PC-3 (cell line): Measurements from ENCODE around the gene MAGI1. TPM values are rescaled to one million over a fixed set of nuclear protein-coding genes. Genes with fewer than 3 reads are reported as not detected.

Experiments
- ATAC-seq: fragments of 200-7000 bp; cut with Tn5 transposase; 2 replicates; pipeline ENCODE4 v1.9.1; 2020; ENCODE audit warnings: mild to moderate bottlenecking, moderate library complexity
- BruUV-seq: library from RNA; stranded (reverse); fragments of 400-500 nt; replicated peaks from 2 replicates; lab custom pipeline; 2021; lab: Mats Ljungman, UMichigan
- CTCF ChIA-PET: fragments of 300-600 bp; sonication (Branson Sonifier 250); formaldehyde crosslinking; loops from one replicate; lab custom pipeline; 2022; ENCODE audit warnings: antibody characterized with exemption; lab: Charles Lee
- POLR2A ChIA-PET: fragments of 300-600 bp; sonication (Branson Sonifier 250); formaldehyde crosslinking; loops from one replicate; lab custom pipeline; 2022; ENCODE audit warnings: antibody characterized with exemption; ENCODE audit not compliant: unreplicated experiment; lab: Charles Lee
- DNase-seq: peaks from one replicate; pipeline ENCODE4 v3.0.0-alpha.2; 2015
- H2AFZ ChIP-seq: fragments of 300-600 bp; sonication (generic); 2 replicates; pipeline ENCODE4 v1.6.0; 2016; ENCODE audit warnings: antibody characterized with exemption, low read length
- H3F3A ChIP-seq: fragments of 300-600 bp; sonication (generic); one replicate; pipeline ENCODE4 v1.6.0; 2017; ENCODE audit warnings: antibody characterized with exemption, low read length, control low read depth, mild to moderate bottlenecking; ENCODE audit not compliant: unreplicated experiment
- H3K27ac ChIP-seq: fragments of 300-600 bp; sonication (generic); 2 replicates; pipeline ENCODE4 v1.5.1; 2016; ENCODE audit warnings: mild to moderate bottlenecking, low read length
- H3K27me3 ChIP-seq: fragments of 300-600 bp; sonication (generic); 2 replicates; pipeline ENCODE4 v1.6.1; 2016; ENCODE audit warnings: low read length, mixed read lengths
- H3K36me3 ChIP-seq: fragments of 300-600 bp; sonication (generic); 2 replicates; pipeline ENCODE4 v1.6.1; 2016; ENCODE audit warnings: low read depth, mixed run types, low read length, mixed read lengths
- H3K4me1 ChIP-seq: fragments of 300-600 bp; sonication (generic); 2 replicates; pipeline ENCODE4 v1.5.1; 2016; ENCODE audit warnings: low read length; ENCODE audit not compliant: insufficient read depth
- H3K4me2 ChIP-seq: fragments of 300-600 bp; sonication (generic); 2 replicates; pipeline ENCODE4 v1.6.0; 2016; ENCODE audit warnings: low read length
- H3K4me3 ChIP-seq: fragments of 300-600 bp; sonication (generic); 2 replicates; pipeline ENCODE4 v1.5.1; 2016; ENCODE audit warnings: mild to moderate bottlenecking, low read length, mixed read lengths
- H3K79me2 ChIP-seq: fragments of 300-600 bp; sonication (generic); 2 replicates; pipeline ENCODE4 v1.6.1; 2017; ENCODE audit warnings: low read length, mixed read lengths
- H3K9ac ChIP-seq: fragments of 300-600 bp; sonication (generic); 2 replicates; pipeline ENCODE4 v1.6.0; 2016; ENCODE audit warnings: mild to moderate bottlenecking, low read length
- H3K9me2 ChIP-seq: fragments of 300-600 bp; sonication (generic); replicated peaks from 2 replicates; pipeline ENCODE4 v1.6.1; 2016; ENCODE audit warnings: mixed run types, low read length, mixed read lengths
- H3K9me3 ChIP-seq: fragments of 300-600 bp; sonication (generic); 2 replicates; pipeline ENCODE4 v1.6.1; 2016; ENCODE audit warnings: low read length, mixed read lengths
- H4K20me1 ChIP-seq: fragments of 300-600 bp; sonication (generic); 2 replicates; pipeline ENCODE4 v1.6.1; 2016; ENCODE audit warnings: low read length, mixed read lengths
- EZH2 ChIP-seq: fragments of 300-600 bp; sonication (generic); IDR thresholded peaks from one replicate; pipeline ENCODE4 v1.6.1; 2017; ENCODE audit warnings: antibody characterized with exemption, mild to moderate bottlenecking, low read length; ENCODE audit not compliant: unreplicated experiment
- EZH2phosphoT487 ChIP-seq: fragments of 300-600 bp; sonication (generic); IDR thresholded peaks from 2 replicates; pipeline ENCODE4 v1.6.1; 2018; ENCODE audit warnings: mild to moderate bottlenecking, antibody characterized with exemption, low read length, borderline replicate concordance
- intact Hi-C: fragments of 100-400 bp; cut with micrococcal nuclease; formaldehyde crosslinking; loops from 2 replicates; pipeline ENCODE4 v1.9.0; 2023
- total RNA-seq: library from RNA; depleted of rRNA; stranded (reverse); fragments of >200 nt; gene quantifications from 2 replicates; pipeline ENCODE4 v1.2.3, GENCODE V29; 2014
- TF ChIP-seq, protein P1 (sequence below): fragments of 300-600 bp; sonication (generic); conservative IDR thresholded peaks from 2 replicates; pipeline ENCODE4 v1.5.1; 2017; ENCODE audit warnings: antibody characterized with exemption, low read depth, mild to moderate bottlenecking, low read length

Gene MAGI1
- total RNA-seq, 1 experiment from 2014 or later: 8.9 TPM

DNA sequence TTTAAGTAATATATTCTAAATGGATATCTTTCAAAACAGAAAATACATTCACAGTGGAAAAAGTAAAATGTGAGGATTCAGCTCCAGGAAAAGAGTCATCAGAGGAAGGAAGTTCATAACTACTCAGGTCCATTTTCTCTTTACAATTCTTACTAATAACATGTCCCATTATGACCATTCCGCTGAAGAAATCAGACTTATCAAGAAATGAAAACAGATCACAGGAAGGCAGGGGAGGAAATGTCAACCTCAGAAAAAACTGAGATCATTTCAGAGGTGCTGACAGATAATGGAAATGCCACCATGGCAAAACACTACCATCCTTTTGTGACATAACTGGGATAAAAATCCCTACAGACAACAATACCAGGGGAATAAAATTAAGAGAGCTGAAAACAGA, 139.5 kb downstream of the MAGI1 start:
- no peaks in the 10 kb centered on the region for H3K27me3 ChIP-seq
- no peaks in the 10 kb centered on the region for H3K4me1 ChIP-seq
- H3K36me3 ChIP-seq: no peaks in the 10 kb centered on the region
- no peaks in the 10 kb centered on the region for H4K20me1 ChIP-seq
- CTCF ChIA-PET: no interaction called here
- no peak overlapping the region for H3K4me2 ChIP-seq
- no peaks in the 10 kb centered on the region for H3F3A ChIP-seq
- intact Hi-C loops: no loop called here
- H2AFZ ChIP-seq: no peak overlapping the region
- ATAC-seq: no peak
- no TSS peak for BruUV-seq
- no peaks in the 10 kb centered on the region for H3K9me3 ChIP-seq
- no peaks in the 10 kb centered on the region for H3K79me2 ChIP-seq
- H3K27ac ChIP-seq: no peak overlapping the region
- POLR2A ChIA-PET: no interaction called here
- H3K9me2 ChIP-seq: no peaks in the 10 kb centered on the region
- no peak overlapping the region for H3K4me3 ChIP-seq
- no peak for DNase-seq
- no peak overlapping the region for H3K9ac ChIP-seq
- TF ChIP-seq, protein P1, sequence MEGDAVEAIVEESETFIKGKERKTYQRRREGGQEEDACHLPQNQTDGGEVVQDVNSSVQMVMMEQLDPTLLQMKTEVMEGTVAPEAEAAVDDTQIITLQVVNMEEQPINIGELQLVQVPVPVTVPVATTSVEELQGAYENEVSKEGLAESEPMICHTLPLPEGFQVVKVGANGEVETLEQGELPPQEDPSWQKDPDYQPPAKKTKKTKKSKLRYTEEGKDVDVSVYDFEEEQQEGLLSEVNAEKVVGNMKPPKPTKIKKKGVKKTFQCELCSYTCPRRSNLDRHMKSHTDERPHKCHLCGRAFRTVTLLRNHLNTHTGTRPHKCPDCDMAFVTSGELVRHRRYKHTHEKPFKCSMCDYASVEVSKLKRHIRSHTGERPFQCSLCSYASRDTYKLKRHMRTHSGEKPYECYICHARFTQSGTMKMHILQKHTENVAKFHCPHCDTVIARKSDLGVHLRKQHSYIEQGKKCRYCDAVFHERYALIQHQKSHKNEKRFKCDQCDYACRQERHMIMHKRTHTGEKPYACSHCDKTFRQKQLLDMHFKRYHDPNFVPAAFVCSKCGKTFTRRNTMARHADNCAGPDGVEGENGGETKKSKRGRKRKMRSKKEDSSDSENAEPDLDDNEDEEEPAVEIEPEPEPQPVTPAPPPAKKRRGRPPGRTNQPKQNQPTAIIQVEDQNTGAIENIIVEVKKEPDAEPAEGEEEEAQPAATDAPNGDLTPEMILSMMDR: no peak
- TF ChIP-seq EZH2phosphoT487 (no peak), EZH2 (no peak)

DNA sequence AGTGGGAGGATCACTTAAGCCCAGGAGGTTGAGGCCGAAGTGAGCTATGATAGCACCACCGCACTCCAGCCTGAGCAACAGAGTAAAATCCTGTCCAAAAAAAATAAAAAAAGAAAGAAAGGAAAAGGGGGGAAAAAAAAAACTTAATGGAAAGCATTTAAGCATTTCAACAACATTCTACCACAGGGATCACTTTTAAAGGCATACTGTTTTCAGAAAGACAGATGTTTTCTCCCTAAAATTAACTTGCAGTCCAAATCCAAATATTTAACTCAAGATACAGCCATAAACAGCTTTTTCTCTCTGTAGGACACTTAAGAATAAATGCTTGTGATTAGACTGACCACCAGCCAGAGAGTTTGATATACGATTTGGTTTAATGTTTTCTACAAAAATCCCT, 141.0 kb downstream of the MAGI1 start:
- Histone ChIP-seq H3K79me2 (no peaks in the 10 kb centered on the region), H3K36me3 (no peaks in the 10 kb centered on the region), H3K4me3 (no peak overlapping the region), H3K9me3 (no peaks in the 10 kb centered on the region), H3K9ac (no peak overlapping the region), H3K4me1 (no peaks in the 10 kb centered on the region), H2AFZ (no peak overlapping the region), H3K4me2 (no peak overlapping the region), H3F3A (no peaks in the 10 kb centered on the region), H4K20me1 (no peaks in the 10 kb centered on the region), H3K9me2 (no peaks in the 10 kb centered on the region), H3K27ac (no peak overlapping the region), H3K27me3 (no peaks in the 10 kb centered on the region)
- no peak for ATAC-seq
- POLR2A ChIA-PET: no interaction called here
- CTCF ChIA-PET: no interaction called here
- TF ChIP-seq EZH2phosphoT487 (no peak), EZH2 (no peak)
- TF ChIP-seq, protein P1: no peak
- intact Hi-C loops: no loop called here
- no peak for DNase-seq
- BruUV-seq: no TSS peak

DNA sequence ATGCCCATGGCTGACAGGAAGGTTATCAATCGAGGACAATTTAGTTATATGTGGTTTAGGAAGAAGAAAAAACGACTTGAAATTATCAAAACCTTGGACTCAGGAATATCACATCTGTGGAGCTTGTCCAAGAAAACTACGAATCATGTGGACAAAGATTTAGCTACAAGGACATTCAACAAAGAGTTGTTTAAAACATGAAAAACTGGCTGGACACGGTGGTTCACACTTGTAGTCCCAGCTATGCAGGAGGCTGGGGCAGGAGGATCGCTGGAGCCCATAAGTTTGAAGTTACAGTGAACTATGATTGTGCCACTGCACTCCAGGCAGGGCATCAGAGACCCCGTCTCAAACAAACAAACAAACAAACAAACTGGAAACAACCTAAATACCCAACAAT, 142.4 kb downstream of the MAGI1 start:
- ATAC-seq: no peak
- no peak overlapping the region for H3K9ac ChIP-seq
- H3K9me3 ChIP-seq: no peaks in the 10 kb centered on the region
- no peak for DNase-seq
- no peak overlapping the region for H3K4me2 ChIP-seq
- TF ChIP-seq EZH2phosphoT487: no peak
- TF ChIP-seq, protein P1: no peak
- TF ChIP-seq EZH2: no peak
- no TSS peak for BruUV-seq
- no peak overlapping the region for H3K27ac ChIP-seq
- H3K79me2 ChIP-seq: no peaks in the 10 kb centered on the region
- no peak overlapping the region for H2AFZ ChIP-seq
- H3F3A ChIP-seq: no peaks in the 10 kb centered on the region
- intact Hi-C loops: no loop called here
- ChIA-PET POLR2A (no interaction called here), CTCF (no interaction called here)
- H4K20me1 ChIP-seq: no peaks in the 10 kb centered on the region
- H3K36me3 ChIP-seq: no peaks in the 10 kb centered on the region
- no peak overlapping the region for H3K4me3 ChIP-seq
- H3K9me2 ChIP-seq: no peaks in the 10 kb centered on the region
- no peaks in the 10 kb centered on the region for H3K4me1 ChIP-seq
- H3K27me3 ChIP-seq: no peaks in the 10 kb centered on the region
